HepG2 (cell line): ENCODE measurements around the gene CH25H. TPM values are rescaled to one million over a fixed set of nuclear protein-coding genes. Genes with fewer than 3 reads are reported as not detected.

Experiments
- MED8 ChIP-seq: sonication (generic); formaldehyde crosslinking; IDR thresholded peaks from 2 replicates; pipeline ENCODE4 v1.8.1; 2023; ENCODE audit warnings: mild to moderate bottlenecking, missing genetic modification reagents; ENCODE audit not compliant: insufficient replicate concordance
- SRSF4 ChIP-seq: fragments of 200-400 bp; formaldehyde crosslinking; IDR thresholded peaks from one replicate; pipeline ENCODE4 v1.6.1; 2018; ENCODE audit warnings: mild to moderate bottlenecking, low read depth, low read length, moderate library complexity; ENCODE audit not compliant: poor library complexity, severe bottlenecking
- ZNF234 ChIP-seq: sonication (generic); formaldehyde crosslinking; conservative IDR thresholded peaks from 2 replicates; pipeline ENCODE4 v1.5.1; 2020; ENCODE audit warnings: mild to moderate bottlenecking, missing genetic modification reagents
- ZNF501 ChIP-seq: sonication (generic); formaldehyde crosslinking; IDR thresholded peaks from 2 replicates; pipeline ENCODE4 v1.5.1; 2020; ENCODE audit warnings: mild to moderate bottlenecking, moderate library complexity, missing genetic modification reagents
- ZNF773 ChIP-seq: sonication (generic); formaldehyde crosslinking; IDR thresholded peaks from 2 replicates; pipeline ENCODE4 v1.4.0; 2020; ENCODE audit warnings: missing genetic modification reagents, borderline replicate concordance
- ZNF782 ChIP-seq: sonication (generic); formaldehyde crosslinking; IDR thresholded peaks from 2 replicates; pipeline ENCODE4 v1.4.0; 2020; ENCODE audit warnings: missing genetic modification reagents, mild to moderate bottlenecking, borderline replicate concordance
- polyA plus RNA-seq, 8 experiments: library from polyadenylated mRNA; depleted of rRNA in 3 of 8; stranded (reverse) in 7 of 8; unstranded in 1 of 8; fragments of >200 nt; fragmentation: Illumina TruSeq in 4 of 8; extraction: Trizol in 4 of 8; gene quantifications; 2 replicates each; pipeline versions ENCODE4 v1.2.1 to v1.2.3, GENCODE V29; 2011 to 2016; ENCODE audit warnings: low read depth in 4 of 8, missing spikeins in 1 of 8, mixed read lengths in 1 of 8; ENCODE audit not compliant: insufficient read depth in 1 of 8
- total RNA-seq, 5 experiments: library from RNA; depleted of rRNA; stranded (reverse); fragments of >200 nt; fragmentation: Illumina TruSeq; extraction: Trizol; gene quantifications; 2 replicates each; pipeline ENCODE4 v1.2.3, GENCODE V29; 2016; ENCODE audit warnings: low read depth in 1 of 5
- TF ChIP-seq, protein P1 (sequence below): IDR thresholded peaks from 2 replicates; pipeline ENCODE4 v1.4.0; 2020; ENCODE audit warnings: mild to moderate bottlenecking, missing genetic modification reagents
- TF ChIP-seq, protein P2 (sequence below): sonication (generic); formaldehyde crosslinking; IDR thresholded peaks from 2 replicates; pipeline ENCODE4 v1.9.0; 2021; ENCODE audit warnings: missing genetic modification reagents, borderline replicate concordance
- TF ChIP-seq, protein P3 (sequence below): sonication (generic); formaldehyde crosslinking; IDR thresholded peaks from one replicate; pipeline ENCODE4 v1.5.1; 2020; ENCODE audit warnings: mild to moderate bottlenecking, missing genetic modification reagents; ENCODE audit errors: not compliant biosample characterization
- TF ChIP-seq, protein P4 (sequence below): sonication (generic); formaldehyde crosslinking; IDR thresholded peaks from 2 replicates; pipeline ENCODE4 v1.4.0; 2020; ENCODE audit warnings: mild to moderate bottlenecking, missing genetic modification reagents

Gene CH25H
- total and polyA plus RNA-seq, 2 of the 13 experiments (the other 11 are each of a cell fraction or from before 2014, with no cell fraction given) = not detected

DNA sequence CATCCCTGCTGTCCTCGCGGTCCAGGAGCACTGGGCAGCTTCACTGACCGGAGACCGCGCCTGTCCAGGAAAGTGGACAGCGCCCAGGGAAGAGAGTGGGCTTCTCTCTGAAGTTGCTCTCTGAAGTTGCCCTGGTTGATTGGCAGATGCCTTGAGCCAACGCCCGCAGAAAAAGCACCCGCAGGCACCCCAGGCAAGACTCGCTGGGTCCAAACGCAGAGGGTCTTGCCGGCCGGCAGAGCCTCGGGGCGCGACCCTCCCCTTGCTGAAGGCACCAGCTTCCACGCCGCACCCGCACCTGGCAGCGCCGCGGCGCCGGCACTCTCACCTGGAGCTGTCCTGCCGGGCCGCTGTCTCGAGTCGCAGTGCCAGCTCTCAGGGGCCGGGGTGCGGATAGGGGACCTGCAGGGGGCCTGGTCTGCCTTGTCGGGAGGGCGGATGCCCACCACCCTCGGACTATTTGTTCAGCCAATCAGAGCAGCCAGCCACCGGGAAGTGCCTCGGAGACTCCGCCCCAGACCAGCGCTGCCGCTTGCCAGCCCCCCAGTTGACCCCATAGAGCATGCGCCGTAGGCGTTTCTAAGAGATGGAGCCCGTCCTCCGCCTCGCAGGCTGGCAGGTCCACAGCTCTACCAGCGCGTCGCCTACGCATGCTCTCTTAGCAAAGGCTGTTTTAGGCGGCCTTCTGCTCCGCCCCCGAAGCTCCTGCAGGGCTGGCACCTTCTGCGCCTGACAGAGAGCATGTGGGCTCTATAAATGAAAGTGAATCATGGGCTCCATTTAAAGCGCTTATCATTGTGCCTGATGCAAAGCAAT, 44.5 kb upstream of the CH25H start, which contains the start of gene LIPA (continued):
- TF ChIP-seq, protein P1, sequence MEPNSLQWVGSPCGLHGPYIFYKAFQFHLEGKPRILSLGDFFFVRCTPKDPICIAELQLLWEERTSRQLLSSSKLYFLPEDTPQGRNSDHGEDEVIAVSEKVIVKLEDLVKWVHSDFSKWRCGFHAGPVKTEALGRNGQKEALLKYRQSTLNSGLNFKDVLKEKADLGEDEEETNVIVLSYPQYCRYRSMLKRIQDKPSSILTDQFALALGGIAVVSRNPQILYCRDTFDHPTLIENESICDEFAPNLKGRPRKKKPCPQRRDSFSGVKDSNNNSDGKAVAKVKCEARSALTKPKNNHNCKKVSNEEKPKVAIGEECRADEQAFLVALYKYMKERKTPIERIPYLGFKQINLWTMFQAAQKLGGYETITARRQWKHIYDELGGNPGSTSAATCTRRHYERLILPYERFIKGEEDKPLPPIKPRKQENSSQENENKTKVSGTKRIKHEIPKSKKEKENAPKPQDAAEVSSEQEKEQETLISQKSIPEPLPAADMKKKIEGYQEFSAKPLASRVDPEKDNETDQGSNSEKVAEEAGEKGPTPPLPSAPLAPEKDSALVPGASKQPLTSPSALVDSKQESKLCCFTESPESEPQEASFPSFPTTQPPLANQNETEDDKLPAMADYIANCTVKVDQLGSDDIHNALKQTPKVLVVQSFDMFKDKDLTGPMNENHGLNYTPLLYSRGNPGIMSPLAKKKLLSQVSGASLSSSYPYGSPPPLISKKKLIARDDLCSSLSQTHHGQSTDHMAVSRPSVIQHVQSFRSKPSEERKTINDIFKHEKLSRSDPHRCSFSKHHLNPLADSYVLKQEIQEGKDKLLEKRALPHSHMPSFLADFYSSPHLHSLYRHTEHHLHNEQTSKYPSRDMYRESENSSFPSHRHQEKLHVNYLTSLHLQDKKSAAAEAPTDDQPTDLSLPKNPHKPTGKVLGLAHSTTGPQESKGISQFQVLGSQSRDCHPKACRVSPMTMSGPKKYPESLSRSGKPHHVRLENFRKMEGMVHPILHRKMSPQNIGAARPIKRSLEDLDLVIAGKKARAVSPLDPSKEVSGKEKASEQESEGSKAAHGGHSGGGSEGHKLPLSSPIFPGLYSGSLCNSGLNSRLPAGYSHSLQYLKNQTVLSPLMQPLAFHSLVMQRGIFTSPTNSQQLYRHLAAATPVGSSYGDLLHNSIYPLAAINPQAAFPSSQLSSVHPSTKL (CRISPR knock-in tag) = no peak; the same call in 1 of the 2 replicates
- no peak for TF ChIP-seq ZNF234 (CRISPR knock-in tag)
- peak; percentile 89 for TF ChIP-seq ZNF501 (CRISPR knock-in tag)
- TF ChIP-seq, protein P2, sequence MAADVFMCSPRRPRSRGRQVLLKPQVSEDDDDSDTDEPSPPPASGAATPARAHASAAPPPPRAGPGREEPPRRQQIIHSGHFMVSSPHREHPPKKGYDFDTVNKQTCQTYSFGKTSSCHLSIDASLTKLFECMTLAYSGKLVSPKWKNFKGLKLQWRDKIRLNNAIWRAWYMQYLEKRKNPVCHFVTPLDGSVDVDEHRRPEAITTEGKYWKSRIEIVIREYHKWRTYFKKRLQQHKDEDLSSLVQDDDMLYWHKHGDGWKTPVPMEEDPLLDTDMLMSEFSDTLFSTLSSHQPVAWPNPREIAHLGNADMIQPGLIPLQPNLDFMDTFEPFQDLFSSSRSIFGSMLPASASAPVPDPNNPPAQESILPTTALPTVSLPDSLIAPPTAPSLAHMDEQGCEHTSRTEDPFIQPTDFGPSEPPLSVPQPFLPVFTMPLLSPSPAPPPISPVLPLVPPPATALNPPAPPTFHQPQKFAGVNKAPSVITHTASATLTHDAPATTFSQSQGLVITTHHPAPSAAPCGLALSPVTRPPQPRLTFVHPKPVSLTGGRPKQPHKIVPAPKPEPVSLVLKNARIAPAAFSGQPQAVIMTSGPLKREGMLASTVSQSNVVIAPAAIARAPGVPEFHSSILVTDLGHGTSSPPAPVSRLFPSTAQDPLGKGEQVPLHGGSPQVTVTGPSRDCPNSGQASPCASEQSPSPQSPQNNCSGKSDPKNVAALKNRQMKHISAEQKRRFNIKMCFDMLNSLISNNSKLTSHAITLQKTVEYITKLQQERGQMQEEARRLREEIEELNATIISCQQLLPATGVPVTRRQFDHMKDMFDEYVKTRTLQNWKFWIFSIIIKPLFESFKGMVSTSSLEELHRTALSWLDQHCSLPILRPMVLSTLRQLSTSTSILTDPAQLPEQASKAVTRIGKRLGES (CRISPR knock-in tag) = no peak
- TF ChIP-seq, protein P3, sequence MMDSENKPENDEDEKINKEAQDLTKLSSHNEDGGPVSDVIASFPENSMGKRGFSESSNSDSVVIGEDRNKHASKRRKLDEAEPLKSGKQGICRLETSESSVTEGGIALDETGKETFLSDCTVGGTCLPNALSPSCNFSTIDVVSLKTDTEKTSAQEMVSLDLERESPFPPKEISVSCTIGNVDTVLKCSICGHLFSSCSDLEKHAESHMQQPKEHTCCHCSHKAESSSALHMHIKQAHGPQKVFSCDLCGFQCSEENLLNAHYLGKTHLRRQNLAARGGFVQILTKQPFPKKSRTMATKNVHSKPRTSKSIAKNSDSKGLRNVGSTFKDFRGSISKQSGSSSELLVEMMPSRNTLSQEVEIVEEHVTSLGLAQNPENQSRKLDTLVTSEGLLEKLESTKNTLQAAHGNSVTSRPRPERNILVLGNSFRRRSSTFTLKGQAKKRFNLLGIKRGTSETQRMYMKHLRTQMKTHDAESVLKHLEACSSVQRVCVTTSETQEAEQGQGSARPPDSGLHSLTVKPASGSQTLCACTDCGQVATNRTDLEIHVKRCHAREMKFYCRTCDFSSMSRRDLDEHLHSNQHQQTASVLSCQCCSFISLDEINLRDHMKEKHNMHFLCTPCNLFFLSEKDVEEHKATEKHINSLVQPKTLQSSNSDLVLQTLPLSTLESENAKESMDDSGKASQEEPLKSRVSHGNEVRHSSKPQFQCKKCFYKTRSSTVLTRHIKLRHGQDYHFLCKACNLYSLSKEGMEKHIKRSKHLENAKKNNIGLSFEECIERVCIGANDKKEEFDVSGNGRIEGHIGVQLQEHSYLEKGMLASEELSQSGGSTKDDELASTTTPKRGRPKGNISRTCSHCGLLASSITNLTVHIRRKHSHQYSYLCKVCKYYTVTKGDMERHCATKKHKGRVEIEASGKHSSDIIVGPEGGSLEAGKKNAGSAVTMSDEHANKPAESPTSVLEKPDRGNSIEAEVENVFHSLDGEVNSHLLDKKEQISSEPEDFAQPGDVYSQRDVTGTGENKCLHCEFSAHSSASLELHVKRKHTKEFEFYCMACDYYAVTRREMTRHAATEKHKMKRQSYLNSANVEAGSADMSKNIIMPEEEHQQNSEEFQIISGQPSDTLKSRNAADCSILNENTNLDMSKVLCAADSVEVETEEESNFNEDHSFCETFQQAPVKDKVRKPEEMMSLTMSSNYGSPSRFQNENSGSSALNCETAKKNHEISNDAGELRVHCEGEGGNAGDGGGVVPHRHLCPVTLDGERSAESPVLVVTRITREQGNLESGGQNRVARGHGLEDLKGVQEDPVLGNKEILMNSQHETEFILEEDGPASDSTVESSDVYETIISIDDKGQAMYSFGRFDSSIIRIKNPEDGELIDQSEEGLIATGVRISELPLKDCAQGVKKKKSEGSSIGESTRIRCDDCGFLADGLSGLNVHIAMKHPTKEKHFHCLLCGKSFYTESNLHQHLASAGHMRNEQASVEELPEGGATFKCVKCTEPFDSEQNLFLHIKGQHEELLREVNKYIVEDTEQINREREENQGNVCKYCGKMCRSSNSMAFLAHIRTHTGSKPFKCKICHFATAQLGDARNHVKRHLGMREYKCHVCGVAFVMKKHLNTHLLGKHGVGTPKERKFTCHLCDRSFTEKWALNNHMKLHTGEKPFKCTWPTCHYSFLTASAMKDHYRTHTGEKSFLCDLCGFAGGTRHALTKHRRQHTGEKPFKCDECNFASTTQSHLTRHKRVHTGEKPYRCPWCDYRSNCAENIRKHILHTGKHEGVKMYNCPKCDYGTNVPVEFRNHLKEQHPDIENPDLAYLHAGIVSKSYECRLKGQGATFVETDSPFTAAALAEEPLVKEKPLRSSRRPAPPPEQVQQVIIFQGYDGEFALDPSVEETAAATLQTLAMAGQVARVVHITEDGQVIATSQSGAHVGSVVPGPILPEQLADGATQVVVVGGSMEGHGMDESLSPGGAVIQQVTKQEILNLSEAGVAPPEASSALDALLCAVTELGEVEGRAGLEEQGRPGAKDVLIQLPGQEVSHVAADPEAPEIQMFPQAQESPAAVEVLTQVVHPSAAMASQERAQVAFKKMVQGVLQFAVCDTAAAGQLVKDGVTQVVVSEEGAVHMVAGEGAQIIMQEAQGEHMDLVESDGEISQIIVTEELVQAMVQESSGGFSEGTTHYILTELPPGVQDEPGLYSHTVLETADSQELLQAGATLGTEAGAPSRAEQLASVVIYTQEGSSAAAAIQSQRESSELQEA (CRISPR knock-in tag) = peak; percentile 100
- 0 out of 2 replicates have a peak, but pooled peaks have one; percentile 6 for TF ChIP-seq ZNF773 (CRISPR knock-in tag)
- TF ChIP-seq ZNF782 (CRISPR knock-in tag) = 0 out of 2 replicates have a peak, but pooled peaks have one; percentile 46
- TF ChIP-seq, protein P4, sequence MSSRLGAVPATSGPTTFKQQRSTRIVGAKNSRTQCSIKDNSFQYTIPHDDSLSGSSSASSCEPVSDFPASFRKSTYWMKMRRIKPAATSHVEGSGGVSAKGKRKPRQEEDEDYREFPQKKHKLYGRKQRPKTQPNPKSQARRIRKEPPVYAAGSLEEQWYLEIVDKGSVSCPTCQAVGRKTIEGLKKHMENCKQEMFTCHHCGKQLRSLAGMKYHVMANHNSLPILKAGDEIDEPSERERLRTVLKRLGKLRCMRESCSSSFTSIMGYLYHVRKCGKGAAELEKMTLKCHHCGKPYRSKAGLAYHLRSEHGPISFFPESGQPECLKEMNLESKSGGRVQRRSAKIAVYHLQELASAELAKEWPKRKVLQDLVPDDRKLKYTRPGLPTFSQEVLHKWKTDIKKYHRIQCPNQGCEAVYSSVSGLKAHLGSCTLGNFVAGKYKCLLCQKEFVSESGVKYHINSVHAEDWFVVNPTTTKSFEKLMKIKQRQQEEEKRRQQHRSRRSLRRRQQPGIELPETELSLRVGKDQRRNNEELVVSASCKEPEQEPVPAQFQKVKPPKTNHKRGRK (CRISPR knock-in tag) = no peak
- TF ChIP-seq SRSF4 = no peak
- no peak for TF ChIP-seq MED8
